ENCODE data around the gene ARFGAP3. TPM values are rescaled to one million over a fixed set of nuclear protein-coding genes. Genes with fewer than 3 reads are reported as not detected.

Gene ARFGAP3
- total RNA-seq, 1 experiment from 2014 or later, result 27.0 TPM

- TF ChIP-seq TCF7L2 (IDR thresholded peaks at IDR 0.05; ENCODE audit: low read depth, low read length) (no peak), REST (IDR thresholded peaks at IDR 0.05; ENCODE audit: insufficient read depth in 1 of 2, low read depth in 2 of 2, low read length in 1 of 2) (no peak), CTCF (IDR thresholded peaks at IDR 0.05) (no peak), POLR2AphosphoS5 (IDR thresholded peaks at IDR 0.05; ENCODE audit: low read depth, low read length) (no peak), SIN3A (IDR thresholded peaks at IDR 0.05; ENCODE audit: borderline replicate concordance, insufficient read depth, low read depth, low read length) (no peak)
- DNase-seq (ENCODE audit: low read depth, low spot score), result no peak
- no TSS peak for BruUV-seq (replicated peaks)
- CTCF ChIA-PET, result no interaction called here
- intact Hi-C loops (cut with micrococcal nuclease; ENCODE audit: unreplicated experiment), result no loop called here
- H3K27ac ChIP-seq (ENCODE audit: low read length), result no peak overlapping the region
- POLR2A ChIA-PET, result no interaction called here
- no peaks in the 10 kb centered on the region for H3K27me3 ChIP-seq (ENCODE audit: control insufficient read depth, insufficient read depth, low read length)
- peaks cover 5% of the 10 kb centered on the region for H3K36me3 ChIP-seq (ENCODE audit: control insufficient read depth, insufficient read depth, low read length)
- no peak overlapping the region for H3K4me3 ChIP-seq (ENCODE audit: low read depth in 2 of 2, low read length in 2 of 2)
- in situ Hi-C loops (cut with HindIII; ENCODE audit: low pct_unique_long_range_greater_than_20kb, low sequenced_read_pairs), result no loop called here
- no peak for ATAC-seq
- H3K9me3 ChIP-seq (ENCODE audit: control insufficient read depth, insufficient read depth, low read depth, low read length), result no peaks in the 10 kb centered on the region
- no peaks in the 10 kb centered on the region for H3K4me1 ChIP-seq (ENCODE audit: control insufficient read depth, insufficient read depth, low read length)
Measured at GRCh38 chr22:42833104-42833503, 24.0 kb downstream of the ARFGAP3 start.

GRCh38 chr22:42831712-42832111, 25.4 kb downstream of the ARFGAP3 start:
- intact Hi-C loops (cut with micrococcal nuclease; ENCODE audit: unreplicated experiment) (no loop called here), in situ Hi-C loops (cut with HindIII; ENCODE audit: low pct_unique_long_range_greater_than_20kb, low sequenced_read_pairs) (no loop called here)
- H3K4me3 ChIP-seq (ENCODE audit: low read depth in 2 of 2, low read length in 2 of 2), result no peak overlapping the region
- no TSS peak for BruUV-seq (replicated peaks)
- POLR2A ChIA-PET, result no interaction called here
- CTCF ChIA-PET, result no interaction called here
- H3K27me3 ChIP-seq (ENCODE audit: control insufficient read depth, insufficient read depth, low read length), result no peaks in the 10 kb centered on the region
- DNase-seq (ENCODE audit: low read depth, low spot score) (no peak), ATAC-seq (no peak)
- peaks cover 5% of the 10 kb centered on the region for H3K36me3 ChIP-seq (ENCODE audit: control insufficient read depth, insufficient read depth, low read length)
- no peaks in the 10 kb centered on the region for H3K4me1 ChIP-seq (ENCODE audit: control insufficient read depth, insufficient read depth, low read length)
- no peaks in the 10 kb centered on the region for H3K9me3 ChIP-seq (ENCODE audit: control insufficient read depth, insufficient read depth, low read depth, low read length)
- TF ChIP-seq SIN3A (IDR thresholded peaks at IDR 0.05; ENCODE audit: borderline replicate concordance, insufficient read depth, low read depth, low read length), result no peak
- no peak for TF ChIP-seq REST (IDR thresholded peaks at IDR 0.05; ENCODE audit: insufficient read depth in 1 of 2, low read depth in 2 of 2, low read length in 1 of 2)
- TF ChIP-seq POLR2AphosphoS5 (IDR thresholded peaks at IDR 0.05; ENCODE audit: low read depth, low read length), result no peak
- no peak for TF ChIP-seq TCF7L2 (IDR thresholded peaks at IDR 0.05; ENCODE audit: low read depth, low read length)
- TF ChIP-seq CTCF (IDR thresholded peaks at IDR 0.05), result no peak
- no peak overlapping the region for H3K27ac ChIP-seq (ENCODE audit: low read length)
